CD4-positive, alpha-beta T cell treated with Interleukin-4 for 4 hours (primary cell): ENCODE data around the gene PKMYT1.

Experiments
- DNase-seq: peaks from one replicate; pipeline ENCODE4 v3.0.0-alpha.2; 2020

Gene PKMYT1

DNA sequence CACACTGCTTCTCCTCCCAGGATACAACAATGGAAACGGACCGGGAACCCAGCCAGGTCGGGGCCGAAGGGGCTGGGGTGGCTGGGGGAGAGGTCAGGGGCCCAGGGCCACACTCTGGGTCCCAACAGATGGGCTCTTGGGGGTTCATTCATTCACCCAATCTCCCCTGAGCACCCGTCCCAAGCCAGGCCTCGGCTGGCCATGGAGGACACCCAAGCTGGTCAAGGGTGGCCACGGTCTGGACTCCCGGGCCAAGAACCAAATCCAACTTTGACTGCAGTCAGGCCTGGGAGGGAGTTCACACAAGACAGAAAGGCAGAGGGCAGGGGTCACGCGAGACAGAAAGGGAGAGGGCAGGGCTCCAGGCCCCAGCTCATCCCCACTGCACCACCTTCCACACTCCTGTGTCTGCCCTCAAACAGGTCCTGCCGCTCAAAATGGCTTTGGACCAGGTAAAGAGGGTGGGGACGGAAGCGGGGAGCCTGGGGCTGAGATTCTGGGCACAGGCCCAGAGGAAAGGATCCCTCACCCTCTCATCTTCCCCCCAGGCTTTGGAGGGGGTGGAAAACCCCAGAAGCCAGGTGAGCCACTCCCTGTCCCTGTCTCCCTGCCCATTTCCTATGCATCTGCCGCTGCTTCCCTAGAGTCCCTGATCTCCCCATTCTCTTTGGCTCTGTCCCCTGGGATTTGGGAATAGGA, 12.3 kb upstream of the PKMYT1 start:
- no peak for DNase-seq

GRCh38 chr16:2991566-2992261, 11.5 kb upstream of the PKMYT1 start:
- no peak for DNase-seq

DNA sequence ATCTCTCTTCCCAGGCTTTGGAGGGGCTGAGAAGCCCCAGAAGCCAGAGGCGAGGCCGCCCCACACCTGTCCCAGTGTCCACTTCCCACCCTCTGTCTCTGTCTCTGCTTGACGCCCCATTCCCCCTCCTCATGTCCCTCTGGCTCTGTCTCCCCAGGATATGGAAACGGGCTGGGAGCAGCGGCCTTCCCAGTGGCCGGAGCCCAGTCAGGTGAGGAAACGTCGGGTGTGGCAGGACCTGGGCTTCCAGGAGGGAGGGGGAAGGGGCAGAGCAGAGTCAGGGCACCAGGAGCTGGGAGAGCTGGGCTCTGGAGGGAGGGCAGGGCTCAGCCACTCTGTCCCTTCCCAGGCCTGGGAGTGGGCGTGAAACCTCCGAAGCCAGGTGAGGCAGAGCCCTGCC, 10.6 kb upstream of the PKMYT1 start:
- DNase-seq = no peak

GRCh38 chr16:2988590-2989099, 8.4 kb upstream of the PKMYT1 start:
- no peak for DNase-seq

- no peak for DNase-seq
Observed at GRCh38 chr16:2987833-2988232, 7.6 kb upstream of the PKMYT1 start.

DNA sequence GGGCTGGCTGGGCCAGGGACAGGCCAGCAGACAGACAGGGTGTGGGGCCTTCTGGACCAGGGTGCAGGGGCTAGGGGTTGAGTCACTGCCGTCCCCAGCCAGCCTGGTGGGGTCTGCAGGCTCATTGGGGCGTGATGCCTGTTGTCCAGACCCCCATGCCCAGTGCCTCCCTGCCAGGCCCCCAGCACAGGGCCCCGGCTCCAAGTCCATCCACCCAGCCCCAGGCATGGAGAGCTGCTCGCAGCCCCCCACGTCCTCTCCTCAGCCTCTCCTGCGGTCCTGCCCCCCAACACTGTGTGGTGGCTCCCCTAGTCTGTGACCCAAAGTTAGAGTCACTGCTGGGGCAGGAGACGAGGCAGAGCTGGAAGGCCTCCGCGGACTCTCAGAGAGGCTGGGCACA, 7.0 kb upstream of the PKMYT1 start:
- no peak for DNase-seq

GRCh38 chr16:2986623-2987188, 6.5 kb upstream of the PKMYT1 start:
- DNase-seq = no peak

DNA sequence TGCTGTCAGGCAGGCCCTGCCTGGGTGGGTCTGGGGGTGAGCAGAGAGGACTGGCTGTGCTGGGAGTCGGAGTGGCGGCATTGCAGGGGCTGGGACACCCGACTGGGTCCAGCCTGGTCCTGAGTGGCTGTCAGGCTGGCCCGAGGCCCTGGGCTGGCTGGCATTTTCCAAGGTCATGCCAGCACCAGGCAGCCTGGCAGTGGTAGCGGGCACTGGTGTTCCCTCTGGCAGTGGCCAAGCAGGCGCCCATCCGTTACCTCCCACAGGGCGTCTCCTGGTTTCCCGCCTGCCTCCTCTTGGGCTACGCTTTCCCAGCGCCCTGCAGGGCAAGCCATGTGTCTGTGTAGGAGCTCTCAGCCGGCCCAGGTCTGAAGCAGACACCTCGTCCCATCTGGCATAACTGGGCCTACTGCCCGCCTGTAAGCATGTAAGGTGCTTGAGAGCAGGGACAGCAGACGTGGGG, 5.7 kb upstream of the PKMYT1 start:
- DNase-seq = no peak

DNA sequence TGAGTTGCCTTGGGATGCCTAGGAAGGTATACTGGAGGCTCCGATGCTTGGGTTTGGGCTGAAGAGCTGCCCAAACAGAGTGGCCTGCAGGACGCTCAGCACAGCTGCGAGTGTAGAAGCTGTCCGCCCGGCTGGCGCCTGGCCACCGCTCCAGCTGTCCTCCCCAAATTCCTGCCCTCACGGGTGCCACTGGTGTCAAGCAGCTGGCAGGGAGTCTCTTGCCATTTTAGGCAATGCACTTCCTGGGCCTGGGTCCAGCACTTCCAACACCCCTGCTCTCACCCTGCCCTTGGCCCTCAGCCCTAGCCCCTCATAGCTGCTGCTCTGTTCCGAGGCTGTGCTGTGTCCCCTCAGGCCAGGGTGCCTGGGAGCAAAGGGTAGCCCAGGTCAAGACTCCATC, 5.2 kb upstream of the PKMYT1 start:
- no peak for DNase-seq

- peak; percentile 62 for DNase-seq
Observed at GRCh38 chr16:2983706-2984136, 3.5 kb upstream of the PKMYT1 start.

DNA sequence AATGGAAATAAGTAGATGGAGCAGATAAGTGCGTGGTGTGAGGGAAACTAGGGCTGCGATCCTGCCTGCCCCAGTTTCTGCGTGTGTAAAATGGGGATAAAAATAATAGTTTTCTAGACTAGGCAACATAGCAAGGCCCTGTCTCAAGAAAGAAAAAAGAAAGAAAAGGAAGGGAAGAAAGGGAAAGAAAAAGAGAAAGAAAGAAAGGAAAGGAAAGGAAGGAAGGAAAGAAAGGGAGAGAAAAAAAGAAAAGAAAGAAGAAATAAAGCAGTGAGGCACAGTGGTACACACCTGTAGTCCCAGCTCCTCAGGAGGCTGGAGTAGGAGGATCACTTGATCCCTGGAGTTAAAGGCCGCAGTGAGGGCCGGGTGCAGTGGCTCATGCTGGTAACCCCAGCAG, 2.2 kb upstream of the PKMYT1 start:
- DNase-seq = no peak

DNA sequence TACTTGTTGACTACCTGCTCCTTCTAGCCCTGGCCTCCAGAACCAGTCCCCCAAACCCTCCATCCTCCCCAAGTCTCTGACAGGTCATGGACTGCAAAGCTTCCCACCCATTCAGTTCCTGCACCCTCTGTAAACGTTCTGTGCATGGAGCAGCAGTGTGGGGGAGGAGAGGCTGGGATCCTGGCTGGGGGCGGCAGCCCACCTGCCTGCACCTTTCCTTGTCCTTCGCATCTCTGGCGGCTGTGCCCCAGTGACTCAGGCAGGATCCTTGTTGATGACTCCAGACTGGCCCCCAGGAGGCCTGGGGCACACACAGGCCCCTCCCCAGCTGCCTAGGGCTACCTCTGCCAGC, 1.6 kb upstream of the PKMYT1 start:
- no peak for DNase-seq

DNA sequence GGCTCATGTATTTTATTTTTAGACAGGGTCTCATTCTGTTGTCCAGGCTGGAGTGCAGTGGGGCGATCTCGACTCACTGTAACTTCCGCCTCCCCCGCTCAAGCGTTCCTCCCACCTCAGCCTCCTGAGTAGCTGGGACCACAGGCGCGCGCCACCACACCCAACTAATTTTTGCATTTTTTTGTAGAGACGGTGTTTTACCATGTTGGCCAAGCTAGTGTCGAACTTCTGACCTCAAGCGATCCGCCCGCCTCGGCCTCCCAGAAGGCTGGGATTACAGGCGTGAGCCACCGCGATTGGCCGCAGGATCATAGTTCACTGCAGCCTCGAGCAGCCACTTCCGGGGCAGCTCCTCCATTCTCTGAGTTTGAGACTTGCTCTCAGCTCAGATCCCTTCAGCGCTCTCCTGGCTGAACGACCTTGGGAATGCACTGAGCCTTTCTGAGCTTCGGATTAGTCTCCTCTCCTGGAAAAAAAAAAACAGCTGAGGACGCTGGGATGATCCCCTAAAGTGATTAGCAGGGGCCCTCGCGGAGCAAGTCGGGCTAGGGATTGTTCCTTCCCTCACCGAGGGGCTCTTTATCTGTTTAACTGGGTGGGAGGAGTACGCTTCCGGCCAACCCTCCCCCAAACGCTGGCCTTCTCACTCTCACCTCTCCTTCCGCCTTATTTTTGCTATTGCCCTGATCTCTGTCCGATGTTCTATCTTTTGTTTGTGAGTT, 1.1 kb upstream of the PKMYT1 start:
- DNase-seq = no peak

GRCh38 chr16:2979669-2980226, 498 bp downstream of the PKMYT1 start:
- DNase-seq = no peak

DNA sequence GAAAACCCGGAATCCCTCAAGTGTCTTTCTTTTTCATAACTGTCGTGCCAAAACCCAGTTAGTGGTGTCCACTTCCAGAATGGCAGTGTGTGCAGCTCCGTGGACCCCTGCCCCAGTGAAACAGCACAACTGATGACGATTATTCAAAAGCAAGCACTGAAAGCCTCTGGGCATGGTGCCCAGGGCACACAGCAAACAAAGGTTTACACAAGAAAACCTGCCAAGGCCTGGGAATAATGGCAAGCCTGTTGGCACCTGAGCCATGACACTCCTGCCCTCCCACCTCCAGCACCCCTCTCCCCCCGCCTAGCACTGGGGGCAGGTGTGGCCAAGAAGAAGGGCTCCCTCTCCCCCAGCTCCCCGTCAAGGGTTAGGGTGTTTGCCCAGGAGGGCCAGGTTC, 2.8 kb downstream of the PKMYT1 start:
- DNase-seq = no peak

DNA sequence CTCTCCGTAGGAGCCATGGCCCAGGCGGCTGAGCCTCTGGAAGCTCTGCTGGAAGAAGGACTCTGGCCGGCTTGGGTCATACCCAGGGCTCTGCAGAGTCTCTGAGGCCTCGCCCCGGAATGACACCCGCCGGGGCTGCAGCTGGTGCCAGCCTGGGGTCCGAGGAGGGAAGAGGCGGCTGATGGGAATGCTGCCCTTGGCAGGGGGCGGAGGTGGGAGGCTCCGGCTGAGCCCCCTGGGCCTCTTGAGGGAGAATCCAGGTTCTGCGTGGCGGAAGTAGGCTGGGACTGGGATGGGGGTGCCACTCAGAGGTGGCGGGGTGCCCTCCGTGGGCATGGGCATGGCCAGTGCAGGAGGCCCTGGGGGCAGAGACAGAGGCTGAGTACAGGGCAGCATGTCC, 3.6 kb downstream of the PKMYT1 start:
- no peak for DNase-seq

DNA sequence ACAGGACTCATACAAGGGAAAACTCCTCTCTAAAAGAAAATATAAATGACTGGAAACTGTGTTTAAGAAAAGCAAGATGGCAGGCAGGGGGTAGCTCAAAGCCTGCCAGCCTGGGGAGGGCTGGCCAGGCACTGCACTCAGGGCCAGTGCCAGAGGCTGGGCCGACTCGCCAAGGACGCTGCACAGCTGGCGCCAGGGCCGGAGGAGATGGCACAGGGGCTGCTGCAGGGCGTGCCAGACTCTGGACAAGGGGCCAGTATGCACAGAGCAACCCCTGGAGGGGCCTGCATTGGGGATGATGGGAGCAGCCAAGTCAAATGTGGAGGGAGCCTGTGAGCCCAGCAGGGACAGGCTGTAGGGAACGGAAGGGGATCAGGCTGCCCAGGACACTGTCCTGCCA, 4.0 kb downstream of the PKMYT1 start:
- DNase-seq = no peak

DNA sequence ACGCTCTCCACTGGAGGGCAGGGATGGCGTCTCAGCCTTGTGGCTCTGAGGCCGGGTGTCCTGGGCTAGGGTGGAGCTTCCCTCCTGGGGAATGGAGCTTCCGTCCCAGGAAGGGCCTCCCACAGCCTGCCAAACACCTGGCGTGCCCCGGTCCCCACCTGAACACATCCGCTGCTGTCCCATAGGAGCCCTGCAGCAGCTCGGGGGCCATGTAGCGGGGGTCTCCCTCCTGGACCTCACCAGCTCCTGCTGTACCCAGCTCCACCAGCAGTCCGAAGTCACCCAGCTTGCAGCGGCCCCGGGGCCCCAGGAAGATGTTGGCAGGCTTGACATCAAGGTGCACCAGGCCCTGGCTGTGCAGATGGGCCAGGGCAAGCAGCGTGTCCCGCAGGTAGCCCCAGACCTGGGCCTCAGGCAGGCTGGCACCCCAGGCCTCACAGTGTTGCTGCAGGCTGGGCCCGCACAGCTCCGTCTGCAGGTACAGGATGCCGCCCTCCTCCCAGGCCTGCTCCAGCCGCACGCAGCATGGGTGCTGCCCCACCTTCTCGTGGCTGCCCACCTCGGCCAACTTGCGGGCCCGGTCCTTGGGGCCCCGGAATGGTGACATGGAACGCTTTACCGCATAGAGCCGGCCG, 5.0 kb downstream of the PKMYT1 start:
- DNase-seq = no peak

GRCh38 chr16:2974319-2975056, 5.8 kb downstream of the PKMYT1 start:
- no peak for DNase-seq

- no peak for DNase-seq
Observed at GRCh38 chr16:2973605-2974318, 6.5 kb downstream of the PKMYT1 start.

DNA sequence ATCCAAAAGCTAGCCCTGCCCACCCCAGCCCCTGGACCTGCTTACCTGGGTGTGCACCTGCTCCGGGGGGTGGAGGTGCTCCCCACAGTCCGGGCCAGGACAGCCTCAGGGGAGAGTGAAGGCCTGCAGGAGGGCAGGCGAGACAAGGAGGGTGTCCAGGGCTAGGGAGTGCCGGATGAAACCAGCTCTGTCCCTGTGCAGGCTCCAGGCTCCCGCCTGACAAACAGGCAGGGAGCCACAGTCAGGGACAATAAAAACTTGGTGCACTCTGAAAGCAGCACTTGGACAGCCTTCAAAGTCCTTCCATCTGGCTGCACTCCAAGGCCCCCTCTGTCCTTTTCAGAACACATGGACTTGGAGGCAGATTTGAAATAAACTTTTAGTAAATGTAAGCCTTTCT, 7.2 kb downstream of the PKMYT1 start:
- DNase-seq = no peak
